Epithelial cell of prostate (primary cell): ENCODE data around the gene ZNF567.
A peak's percentile ranks its signal among the peaks of the same experiment; 100 is the strongest.
"Not testable (repeated sequence)": the region's sequence is repeated elsewhere in the genome, so short reads cannot be mapped to it uniquely, and the experiment has no call there.

Experiments used
- DNase-seq: peaks from one replicate; pipeline ENCODE4 v3.0.0-alpha.2; 2011; ENCODE audit warnings: low read depth, low spot score
- H3K27ac ChIP-seq: fragments of 450-650 bp; 2 replicates; pipeline ENCODE4 v1.5.1; 2017; ENCODE audit warnings: mild to moderate bottlenecking

Gene ZNF567

GRCh38 chr19:36687214-36688056 lies at the start of gene ZNF567:
ZNF567 (plus strand) TSS chr19:36687612; CDS start chr19:36694868, 7,256 bp downstream.
- H3K27ac ChIP-seq, result peak within 1 kb of the TSS; percentile 56
- DNase-seq, result peak; percentile 82

DNA sequence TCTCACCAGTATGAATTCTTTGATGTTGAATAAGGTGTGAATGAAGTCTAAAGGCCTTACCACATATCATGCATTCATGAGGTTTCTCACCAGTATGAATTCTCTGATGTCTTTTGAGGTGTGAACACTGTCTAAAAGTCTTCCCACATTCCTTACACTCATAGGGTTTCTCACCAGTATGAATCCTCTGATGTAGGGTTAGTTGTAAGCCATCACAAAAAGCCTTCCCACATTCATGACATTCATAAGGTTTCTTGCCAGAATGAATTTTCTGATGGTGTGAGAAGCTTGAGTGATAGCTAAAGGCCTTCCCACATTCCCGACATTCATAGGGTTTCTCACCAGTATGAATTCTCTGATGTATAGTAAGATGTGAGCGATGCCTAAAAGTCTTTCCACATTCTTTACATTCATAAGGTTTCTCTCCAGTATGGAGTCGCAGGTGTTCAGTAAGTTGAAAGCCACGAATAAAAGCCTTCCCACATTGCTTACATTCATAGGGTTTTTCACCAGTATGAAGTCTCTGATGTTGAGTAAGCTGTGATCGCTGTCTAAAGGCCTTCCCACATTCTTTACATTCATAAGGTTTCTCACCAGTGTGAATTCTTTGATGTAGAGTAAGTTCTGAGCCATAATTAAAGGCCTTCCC lies 48.4 kb upstream of the ZNF567 start:
- no peak overlapping the region for H3K27ac ChIP-seq

DNA sequence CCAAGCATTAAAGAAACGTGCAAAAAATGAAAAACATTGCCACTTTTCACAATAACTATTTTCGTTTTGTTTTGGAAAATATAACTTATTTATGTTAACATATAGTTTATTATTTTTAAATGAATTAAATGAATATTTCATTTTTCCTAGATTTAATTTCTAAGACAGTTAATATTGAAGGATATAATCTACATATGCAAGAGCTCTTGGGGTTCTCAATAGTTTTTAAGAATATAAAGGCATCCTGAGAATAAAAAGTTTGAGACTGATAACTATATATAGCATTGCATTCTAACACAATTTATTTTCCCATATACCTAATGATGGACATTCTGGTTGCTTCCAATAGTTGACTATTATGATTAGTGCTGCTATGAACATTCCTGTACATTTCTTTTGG lies 40.7 kb upstream of the ZNF567 start:
- no peak overlapping the region for H3K27ac ChIP-seq
- DNase-seq, result no peak

More for the DNA sequence above, 48.4 kb upstream of the ZNF567 start:
- no peak for DNase-seq

- DNase-seq, result no peak
- H3K27ac ChIP-seq, result no peak overlapping the region
These were observed 34.5 kb upstream of the ZNF567 start for GRCh38 chr19:36652958-36653357.

GRCh38 chr19:36665832-36666231 lies 21.6 kb upstream of the ZNF567 start:
- peak overlapping the region; percentile 71 for H3K27ac ChIP-seq
- DNase-seq, result no peak

DNA sequence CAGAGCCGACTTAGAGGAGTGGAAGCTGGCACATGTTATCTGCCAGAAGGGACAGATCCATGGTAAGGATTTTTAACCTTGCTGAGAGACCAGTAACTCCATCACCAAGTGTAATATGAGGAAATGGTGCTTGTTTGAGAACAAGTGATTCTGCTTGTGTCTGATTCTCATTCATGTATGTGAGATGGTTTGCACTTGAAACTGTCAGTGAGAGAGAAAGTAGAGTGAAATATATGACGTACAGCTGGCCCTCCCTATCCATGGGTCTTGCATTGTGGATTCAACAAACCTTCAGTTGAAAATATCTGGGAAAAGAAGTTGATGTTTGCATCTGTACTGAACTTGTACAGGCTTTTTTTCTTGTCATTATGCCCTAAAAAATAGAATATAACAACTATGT lies 18.8 kb upstream of the ZNF567 start:
- H3K27ac ChIP-seq, result no peak overlapping the region
- DNase-seq, result no peak

DNA sequence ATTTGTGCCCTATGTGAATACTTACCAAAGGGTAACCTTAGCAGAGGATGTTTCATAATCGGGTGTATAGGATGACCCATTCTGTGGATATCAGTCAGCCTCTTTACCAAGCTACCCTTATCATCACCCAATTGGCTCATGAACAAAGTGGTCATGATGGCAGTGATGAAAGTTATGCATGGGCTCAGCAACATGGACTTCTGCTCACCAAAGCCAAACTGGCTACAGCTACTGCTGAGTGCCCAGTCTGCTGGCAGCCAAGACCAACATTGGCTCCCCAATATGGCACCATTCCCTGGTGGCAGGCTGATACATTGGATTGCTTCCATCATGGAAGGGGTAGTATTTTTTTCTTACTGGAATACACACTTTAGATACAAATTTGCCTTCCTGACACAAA lies 15.0 kb upstream of the ZNF567 start:
- H3K27ac ChIP-seq, result no peak overlapping the region
- DNase-seq, result no peak

DNA sequence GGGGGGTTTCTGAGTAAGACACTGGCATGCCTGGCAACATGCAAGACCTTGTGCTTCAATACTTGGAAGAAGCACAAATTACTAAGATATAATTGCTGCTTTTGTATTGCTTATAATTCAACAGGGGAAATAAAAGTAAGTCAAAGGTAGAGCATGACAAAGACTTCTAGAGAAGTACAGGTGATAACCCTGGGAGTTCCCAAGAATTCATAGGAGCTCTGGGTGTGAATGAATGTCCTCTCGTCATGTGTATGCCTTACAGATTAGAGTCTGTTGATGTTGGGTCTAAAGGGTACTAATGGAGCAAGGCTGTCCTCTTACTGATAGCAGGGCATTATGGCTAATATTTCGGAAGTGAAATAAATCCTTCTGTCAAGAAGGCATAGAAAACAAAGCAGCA lies 13.2 kb upstream of the ZNF567 start:
- DNase-seq, result no peak
- H3K27ac ChIP-seq, result no peak overlapping the region

- no peak overlapping the region for H3K27ac ChIP-seq
- DNase-seq, result no peak
These were observed 8.0 kb upstream of the ZNF567 start for GRCh38 chr19:36679455-36679854.

DNA sequence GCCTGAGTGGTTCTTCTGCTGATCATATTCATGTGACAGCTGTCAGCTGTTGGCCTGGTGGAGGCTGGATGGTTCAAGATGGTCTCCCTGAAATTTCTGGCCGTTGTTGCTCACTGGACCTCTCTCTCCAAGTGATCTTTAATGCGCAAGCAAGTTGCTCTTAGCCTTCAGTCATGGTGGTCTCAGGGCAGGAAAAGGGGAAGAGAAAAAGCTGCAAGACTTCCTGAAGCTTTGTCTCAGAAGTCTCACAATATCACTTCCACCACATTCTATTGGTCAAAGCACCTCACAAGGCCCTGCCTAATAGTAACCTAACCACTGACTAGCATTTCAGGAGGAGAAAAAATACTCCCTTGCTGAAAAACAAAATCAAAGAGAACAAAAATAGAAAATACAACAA lies 1.6 kb upstream of the ZNF567 start:
- no peak for DNase-seq
- H3K27ac ChIP-seq, result no peak overlapping the region

DNA sequence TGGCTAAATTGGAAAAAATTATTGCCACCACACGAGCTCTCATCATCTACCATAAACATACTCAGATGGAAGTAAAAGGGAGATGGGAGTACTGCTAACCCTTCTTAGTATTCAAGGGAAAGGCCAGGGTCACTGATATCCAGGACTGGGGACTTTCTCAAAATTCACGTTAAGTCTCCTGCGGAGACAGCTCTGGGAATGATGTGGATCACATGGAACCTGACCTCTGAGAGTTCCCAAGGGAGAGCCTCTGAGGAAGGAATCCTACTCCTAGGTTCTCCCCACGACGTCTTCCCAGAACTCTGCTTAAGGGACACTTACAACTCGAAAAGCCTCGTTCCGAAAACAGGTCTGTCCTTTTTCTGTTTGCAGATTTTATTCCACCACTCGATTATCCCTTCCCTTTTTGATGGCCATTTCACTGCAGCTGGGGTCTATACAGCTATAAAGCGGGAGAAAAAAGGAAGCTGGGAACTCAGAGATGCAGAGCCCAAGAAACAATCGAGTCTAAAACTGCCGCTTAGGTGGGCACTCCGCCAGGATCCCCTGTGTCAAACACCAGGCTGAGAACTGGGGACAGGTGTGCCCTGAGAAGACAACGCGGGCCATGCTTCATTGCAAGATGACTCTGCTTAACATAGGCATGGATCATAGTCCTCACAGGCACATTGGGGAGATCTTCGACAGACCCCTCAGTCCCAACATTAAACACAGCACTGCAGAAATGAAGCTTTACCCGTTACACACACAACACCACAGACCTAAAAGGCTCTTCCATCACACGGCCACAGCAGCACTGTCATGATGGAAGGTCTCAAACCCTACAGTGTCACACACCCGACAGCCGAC lies 823 bp upstream of the ZNF567 start:
- DNase-seq, result no peak
- H3K27ac ChIP-seq, result no peak overlapping the region

- DNase-seq, result no peak
- peak overlapping the region; percentile 56 for H3K27ac ChIP-seq
These were observed 646 bp downstream of the ZNF567 start for GRCh38 chr19:36688058-36688457.

- DNase-seq, result no peak
- H3K27ac ChIP-seq, result no peak overlapping the region
These were observed 19.7 kb downstream of the ZNF567 start for GRCh38 chr19:36707134-36707533.

GRCh38 chr19:36709423-36709822 lies 22.0 kb downstream of the ZNF567 start:
- DNase-seq, result no peak
- H3K27ac ChIP-seq, result no peak overlapping the region

DNA sequence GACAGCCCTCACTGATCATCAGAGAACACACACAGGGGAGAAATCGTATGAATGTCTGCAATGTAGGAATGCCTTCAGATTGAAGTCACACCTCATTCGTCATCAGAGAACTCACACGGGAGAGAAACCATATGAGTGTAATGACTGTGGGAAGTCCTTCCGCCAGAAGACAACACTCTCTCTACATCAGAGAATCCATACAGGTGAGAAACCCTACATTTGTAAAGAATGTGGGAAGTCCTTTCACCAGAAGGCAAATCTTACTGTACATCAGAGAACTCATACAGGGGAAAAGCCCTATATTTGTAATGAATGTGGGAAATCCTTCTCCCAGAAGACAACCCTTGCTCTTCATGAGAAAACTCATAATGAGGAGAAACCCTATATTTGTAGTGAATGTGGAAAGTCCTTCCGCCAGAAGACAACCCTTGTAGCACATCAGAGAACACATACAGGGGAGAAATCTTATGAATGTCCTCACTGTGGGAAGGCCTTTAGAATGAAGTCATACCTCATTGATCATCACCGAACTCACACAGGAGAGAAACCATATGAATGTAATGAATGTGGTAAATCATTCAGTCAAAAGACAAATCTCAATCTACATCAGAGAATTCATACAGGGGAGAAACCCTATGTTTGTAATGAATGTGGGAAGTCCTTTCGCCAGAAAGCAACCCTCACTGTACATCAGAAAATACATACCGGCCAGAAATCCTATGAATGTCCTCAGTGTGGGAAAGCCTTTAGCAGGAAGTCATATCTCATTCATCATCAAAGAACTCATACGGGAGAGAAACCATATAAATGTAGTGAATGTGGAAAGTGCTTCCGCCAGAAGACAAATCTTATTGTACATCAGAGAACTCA lies 32.5 kb downstream of the ZNF567 start:
- no peak for DNase-seq
- H3K27ac ChIP-seq, result no peak overlapping the region

DNA sequence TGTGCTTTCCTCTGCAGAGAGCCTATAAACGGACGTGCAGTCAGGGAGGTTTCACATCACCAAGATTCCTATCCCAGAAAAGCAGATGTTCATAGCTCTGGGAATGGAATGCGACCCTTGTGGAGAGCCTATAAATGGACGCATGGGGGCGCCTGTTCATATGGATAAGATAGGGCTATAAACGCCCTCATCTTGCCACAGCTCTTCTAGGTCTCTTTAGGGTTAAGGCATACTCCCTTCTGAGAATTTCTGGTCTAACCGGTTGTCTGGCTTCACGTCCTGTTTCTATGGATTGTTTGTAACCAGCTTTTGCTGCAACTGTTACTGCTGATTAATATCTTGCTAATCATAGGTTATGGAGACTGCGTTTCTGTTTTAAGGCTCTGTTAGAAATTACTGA lies 48.8 kb downstream of the ZNF567 start:
- DNase-seq, H3K27ac ChIP-seq: not testable (repeated sequence)

DNA sequence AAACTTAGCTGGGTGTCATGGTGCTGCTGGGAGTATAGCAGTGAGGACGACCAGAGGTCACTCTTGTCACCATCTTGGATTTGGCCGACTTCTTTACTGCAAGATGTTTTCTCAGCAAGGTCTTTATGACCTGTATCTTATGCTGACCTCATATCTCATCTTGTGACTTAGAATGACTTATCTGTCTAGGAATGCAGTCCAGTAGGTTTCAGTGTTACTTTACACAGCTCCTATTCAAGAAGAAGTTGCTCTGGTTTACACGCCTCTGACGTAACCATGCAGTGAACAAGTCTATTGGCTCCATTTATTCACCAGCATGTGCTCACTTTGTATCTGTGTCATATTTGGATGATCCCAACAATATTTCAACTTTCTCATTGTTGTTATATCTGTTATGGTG lies 58.5 kb downstream of the ZNF567 start:
- H3K27ac ChIP-seq, result no peak overlapping the region
- DNase-seq, result peak; percentile 34

GRCh38 chr19:36747750-36748149 lies 60.3 kb downstream of the ZNF567 start:
- DNase-seq, result no peak
- no peak overlapping the region for H3K27ac ChIP-seq

DNA sequence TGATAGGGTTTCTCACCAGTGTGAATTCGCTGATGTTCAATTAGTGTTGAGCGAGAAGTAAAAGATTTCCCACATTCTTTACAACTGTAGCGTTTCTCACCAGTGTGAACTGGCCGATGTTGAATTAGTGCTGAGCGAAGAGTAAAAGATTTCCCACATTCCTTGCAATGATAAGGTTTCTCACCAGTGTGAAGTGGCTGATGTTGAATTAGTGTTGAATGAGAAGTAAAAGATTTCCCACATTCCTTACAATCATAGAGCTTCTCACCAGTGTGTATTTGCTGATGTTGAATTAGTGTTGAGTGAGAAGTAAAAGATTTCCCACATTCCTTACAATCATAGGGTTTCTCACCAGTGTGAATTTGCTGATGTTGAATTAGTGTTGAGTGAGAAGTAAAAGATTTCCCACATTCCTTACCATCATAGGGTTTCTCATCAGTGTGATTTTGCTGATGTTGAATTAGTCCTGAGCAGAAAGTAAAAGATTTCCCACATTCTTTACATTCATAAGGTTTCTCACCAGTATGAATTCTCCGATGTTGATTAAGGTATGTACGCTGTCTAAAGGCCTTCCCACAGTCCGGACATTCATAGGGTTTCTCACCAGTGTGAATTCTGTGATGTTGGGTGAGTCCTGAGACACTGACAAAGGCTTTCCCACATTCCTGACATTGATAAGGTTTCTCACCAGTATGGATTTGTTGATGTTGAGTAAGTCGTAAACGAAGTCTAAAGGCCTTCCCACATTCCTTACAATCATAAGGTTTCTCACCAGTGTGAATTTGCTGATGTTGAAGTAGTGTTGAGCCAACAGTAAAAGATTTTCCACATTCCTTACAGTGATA lies 61.2 kb downstream of the ZNF567 start:
- H3K27ac ChIP-seq, result no peak overlapping the region
- no peak for DNase-seq
